ENCODE data around the gene BARX1.
"Not testable (repeated sequence)": the region's sequence is repeated elsewhere in the genome, so short reads cannot be mapped to it uniquely, and the experiment has no call there.

The BARX1 gene, protein sequence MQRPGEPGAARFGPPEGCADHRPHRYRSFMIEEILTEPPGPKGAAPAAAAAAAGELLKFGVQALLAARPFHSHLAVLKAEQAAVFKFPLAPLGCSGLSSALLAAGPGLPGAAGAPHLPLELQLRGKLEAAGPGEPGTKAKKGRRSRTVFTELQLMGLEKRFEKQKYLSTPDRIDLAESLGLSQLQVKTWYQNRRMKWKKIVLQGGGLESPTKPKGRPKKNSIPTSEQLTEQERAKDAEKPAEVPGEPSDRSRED

DNA sequence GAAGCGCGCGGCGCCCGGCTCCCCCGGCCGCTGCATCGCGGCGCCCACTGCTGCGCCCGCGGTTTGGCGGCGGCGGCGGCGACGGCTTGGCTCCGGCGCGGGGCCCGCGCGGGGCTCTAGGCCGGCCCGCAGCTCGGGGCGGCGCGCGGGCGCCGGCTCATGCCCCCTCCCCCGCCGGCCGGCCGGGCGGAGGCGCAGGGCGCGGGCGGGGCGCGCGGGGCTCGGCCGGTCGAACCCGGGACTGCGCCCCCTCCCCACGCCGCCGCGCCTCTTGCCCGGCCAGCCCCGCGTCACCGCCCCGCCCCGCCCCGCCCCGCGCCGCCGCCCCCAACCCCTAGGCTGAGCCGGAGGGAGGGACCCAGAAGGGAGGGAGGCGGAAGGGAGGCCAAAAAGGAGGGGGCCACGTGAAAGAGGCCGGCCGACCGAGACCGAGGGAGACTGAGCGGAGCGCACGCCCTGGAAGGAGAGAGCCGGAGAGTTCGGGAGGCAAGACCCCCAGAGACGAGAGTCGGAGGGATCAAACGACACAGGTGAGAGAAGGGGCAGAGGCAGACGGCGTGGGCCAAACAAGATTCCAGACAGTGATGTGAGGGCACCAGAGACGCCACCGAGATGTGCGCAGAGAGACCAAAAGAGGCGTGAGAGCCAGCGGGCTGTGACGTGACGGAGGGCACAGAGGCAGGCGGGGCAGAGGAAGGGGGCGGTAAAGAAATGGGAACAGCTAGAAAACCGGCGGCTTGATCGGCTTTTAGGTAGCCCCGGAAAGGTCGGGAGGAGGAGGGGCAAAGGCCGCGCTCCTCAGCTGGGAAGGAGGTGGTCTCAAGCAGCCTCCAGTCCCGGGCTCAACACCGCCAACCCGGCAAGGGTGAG, at the start of gene BARX1:
Gene BARX1, minus strand, starts transcription at position 245 of the 870 bp plus-strand sequence. Its CDS starts 209 bp downstream, at position 36.
- DNase-seq (ENCODE audit: low read depth in 2 of 2): no peak

GRCh38 chr9:94002316-94003140, 47.4 kb upstream of the BARX1 start:
- DNase-seq (ENCODE audit: low read depth in 2 of 2): no peak

GRCh38 chr9:93996863-93997262, 41.7 kb upstream of the BARX1 start:
- DNase-seq (ENCODE audit: low read depth in 2 of 2): no peak

- no peak for DNase-seq (ENCODE audit: low read depth in 2 of 2)
Observed at GRCh38 chr9:93996367-93996766, 41.2 kb upstream of the BARX1 start.

GRCh38 chr9:93994545-93994944, 39.4 kb upstream of the BARX1 start:
- DNase-seq (ENCODE audit: low read depth in 2 of 2): no peak

GRCh38 chr9:93994132-93994531, 39.0 kb upstream of the BARX1 start:
- no peak for DNase-seq (ENCODE audit: low read depth in 2 of 2)

DNA sequence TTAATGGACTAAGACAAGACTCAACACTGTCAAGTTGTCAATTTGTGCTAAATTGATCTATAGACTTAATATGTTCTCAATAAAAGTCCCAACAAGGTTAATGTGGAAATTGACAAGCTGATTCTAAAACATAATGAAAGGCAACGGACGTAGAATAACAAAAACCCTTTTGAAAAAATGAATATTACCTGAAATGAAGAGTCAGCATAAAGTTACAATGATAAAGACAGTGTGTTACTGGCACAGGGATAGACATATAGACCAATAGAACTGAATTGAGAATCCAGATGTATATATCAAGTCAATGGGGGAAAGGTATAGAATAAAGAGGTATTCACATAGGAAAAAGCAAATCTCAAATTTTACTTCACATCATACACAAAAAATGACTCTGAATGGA, 37.7 kb upstream of the BARX1 start:
- no peak for DNase-seq (ENCODE audit: low read depth in 2 of 2)

- no peak for DNase-seq (ENCODE audit: low read depth in 2 of 2)
Observed at GRCh38 chr9:93990448-93990847, 35.3 kb upstream of the BARX1 start.

DNA sequence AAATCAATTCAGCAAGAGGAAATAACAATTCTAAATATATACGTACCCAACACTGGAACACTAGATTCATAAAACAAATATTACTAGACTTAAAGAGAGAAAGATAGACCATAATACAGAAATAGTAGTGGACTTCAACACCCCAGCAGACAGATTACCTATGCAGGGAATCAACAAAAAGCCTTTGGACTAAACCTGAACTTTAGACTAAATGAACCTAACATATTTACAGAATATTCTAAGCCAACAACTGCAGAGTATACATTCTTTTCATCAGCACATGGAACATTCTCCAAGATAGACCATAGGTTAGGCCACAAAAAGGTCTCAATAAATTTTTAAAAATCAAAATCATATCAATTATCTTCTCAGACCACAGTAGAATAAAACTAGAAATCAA, 32.9 kb upstream of the BARX1 start:
- DNase-seq (ENCODE audit: low read depth in 2 of 2): no peak

- no peak for DNase-seq (ENCODE audit: low read depth in 2 of 2)
Observed at GRCh38 chr9:93984860-93985259, 29.7 kb upstream of the BARX1 start.

DNA sequence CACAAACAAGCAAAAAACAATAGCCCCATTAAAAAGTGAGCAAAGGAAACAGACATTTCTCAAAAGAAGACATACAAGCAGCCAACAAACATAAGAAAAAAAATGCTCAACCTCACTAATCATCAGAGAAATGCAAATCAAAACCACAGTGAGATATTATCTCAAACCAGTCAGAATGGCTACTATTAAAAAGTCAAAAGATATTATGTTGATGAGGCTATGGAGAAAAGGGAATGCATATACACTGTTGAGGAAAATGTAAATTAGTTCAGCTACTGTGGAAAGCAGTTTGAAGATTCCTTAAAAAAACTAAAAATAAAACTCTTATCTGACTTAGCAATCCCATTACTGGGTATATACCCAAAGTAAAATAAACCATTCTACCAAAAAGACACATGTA, 28.7 kb upstream of the BARX1 start:
- DNase-seq (ENCODE audit: low read depth in 2 of 2): no peak

GRCh38 chr9:93979721-93980120, 24.6 kb upstream of the BARX1 start:
- no peak for DNase-seq (ENCODE audit: low read depth in 2 of 2)

- DNase-seq (ENCODE audit: low read depth in 2 of 2): no peak
Observed at GRCh38 chr9:93978551-93978950, 23.4 kb upstream of the BARX1 start.

DNA sequence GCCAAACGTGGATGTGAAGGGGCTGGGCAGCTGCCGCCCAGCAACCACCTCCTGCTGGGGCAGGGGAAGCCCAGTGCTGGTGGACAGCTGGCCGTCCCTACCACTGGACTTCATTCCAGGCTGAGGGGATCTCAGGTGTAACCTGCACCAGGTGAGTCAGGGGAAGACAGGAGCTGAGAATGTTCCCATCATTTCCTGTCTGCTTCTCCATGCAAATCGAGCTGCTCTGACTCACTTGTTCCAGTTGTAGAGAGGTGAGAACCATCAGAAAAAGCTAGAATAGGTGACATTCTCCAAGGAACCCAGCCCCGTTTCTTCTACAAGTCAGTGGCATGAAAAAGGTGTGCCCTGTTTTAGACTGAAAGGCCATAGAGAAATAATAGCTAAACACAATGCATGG, 21.8 kb upstream of the BARX1 start:
- DNase-seq (ENCODE audit: low read depth in 2 of 2): no peak

- DNase-seq (ENCODE audit: low read depth in 2 of 2): no peak
Observed at GRCh38 chr9:93976081-93976480, 20.9 kb upstream of the BARX1 start.

DNA sequence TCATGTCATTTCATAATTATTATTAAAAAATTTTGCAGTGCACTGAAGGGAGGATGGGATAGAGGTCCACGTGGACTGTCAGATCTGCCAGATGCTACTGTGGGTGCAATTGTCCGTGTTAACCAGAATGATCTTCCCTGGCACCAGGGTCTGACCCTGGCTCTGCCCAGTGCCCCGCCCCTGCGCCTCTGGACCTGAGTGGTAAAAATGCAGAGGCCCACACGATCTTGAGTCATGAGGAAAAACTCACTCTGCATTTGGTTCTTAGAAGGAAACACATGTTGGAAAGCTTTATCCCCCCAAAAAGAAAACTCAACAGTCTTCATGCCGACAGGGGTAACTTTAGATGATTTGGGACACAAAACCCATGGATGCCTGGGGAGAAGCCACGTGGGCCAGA, 20.1 kb upstream of the BARX1 start:
- DNase-seq (ENCODE audit: low read depth in 2 of 2): no peak

GRCh38 chr9:93974151-93974550, 19.0 kb upstream of the BARX1 start:
- no peak for DNase-seq (ENCODE audit: low read depth in 2 of 2)

- DNase-seq (ENCODE audit: low read depth in 2 of 2): not testable (repeated sequence)
Observed at GRCh38 chr9:93972655-93973054, 17.5 kb upstream of the BARX1 start.

DNA sequence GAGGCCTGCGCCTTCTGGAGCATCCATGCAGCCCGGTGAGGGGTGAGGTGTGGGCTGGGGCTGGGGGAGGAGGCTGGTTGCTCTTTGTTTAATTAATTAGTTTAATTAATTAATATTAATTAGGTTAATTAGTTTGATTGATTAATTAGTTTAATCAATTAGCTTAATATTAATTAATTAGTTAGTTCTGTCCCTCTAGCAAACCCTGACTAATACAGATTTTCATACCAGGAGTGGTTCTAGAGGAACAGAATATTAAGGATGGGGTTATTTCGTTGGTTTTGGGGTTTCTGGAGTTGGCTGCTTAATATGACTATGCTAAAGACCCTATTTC, 14.1 kb upstream of the BARX1 start:
- no peak for DNase-seq (ENCODE audit: low read depth in 2 of 2)

GRCh38 chr9:93968451-93969327, 13.5 kb upstream of the BARX1 start:
- DNase-seq (ENCODE audit: low read depth in 2 of 2): no peak

- DNase-seq (ENCODE audit: low read depth in 2 of 2): no peak
Observed at GRCh38 chr9:93967020-93967803, 12.1 kb upstream of the BARX1 start.

All from stimulated activated CD4-positive, alpha-beta T cell treated with anti-CD3 and anti-CD28 coated beads, Interleukin-1b, Interleukin-23, amount 100 ng/mL, for 4 hours (primary cell).